Activated CD4-positive, alpha-beta T cell treated with anti-CD3 and anti-CD28 coated beads for 4 hours (primary cell): ENCODE data around the gene CFAP91.
"Not testable (repeated sequence)": the region's sequence is repeated elsewhere in the genome, so short reads cannot be mapped to it uniquely, and the experiment has no call there.

ENCODE experiments used
- DNase-seq, 2 donors: peaks; one replicate each; pipeline ENCODE4 v3.0.0-alpha.2; 2020

CFAP91 gene

DNA sequence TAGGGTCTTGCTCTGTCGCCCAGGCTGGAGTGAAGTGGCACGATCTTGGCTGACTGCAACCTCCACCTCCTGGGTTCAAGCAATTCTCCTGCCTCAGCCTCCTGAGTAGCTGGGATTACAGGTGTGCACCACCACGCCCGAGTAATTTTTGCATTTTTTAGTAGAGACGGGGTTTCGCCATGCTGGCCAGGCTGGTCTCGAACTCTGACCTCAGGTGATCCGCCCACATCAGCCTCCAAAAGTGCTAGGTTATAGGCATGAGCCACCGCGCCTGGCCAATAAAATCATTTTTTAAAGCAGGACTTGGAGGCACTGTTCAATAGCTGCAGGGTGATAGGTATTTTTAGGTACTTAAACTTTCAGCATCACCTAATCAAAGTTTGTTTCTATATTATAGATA lies 24.6 kb upstream of the CFAP91 start:
- DNase-seq, result not testable (repeated sequence)

DNA sequence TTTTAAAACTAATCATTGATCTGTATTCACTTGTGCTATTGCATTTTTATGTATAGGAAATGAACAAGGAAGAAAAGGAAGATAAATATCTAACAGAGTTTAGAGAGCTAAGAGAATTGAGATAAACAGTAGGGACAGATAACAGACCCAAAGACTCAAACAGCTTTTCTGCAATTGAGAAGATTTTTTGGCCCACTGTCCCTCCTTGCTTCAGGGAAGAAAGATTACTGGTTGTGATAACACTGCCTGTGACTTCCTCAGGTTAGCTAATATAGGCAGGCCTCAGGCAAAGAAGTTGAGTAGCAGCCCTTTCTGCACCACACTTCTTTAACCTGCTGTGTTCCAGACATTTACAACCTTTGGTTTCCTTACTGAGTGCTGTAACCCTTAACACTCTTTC lies 22.9 kb upstream of the CFAP91 start:
- DNase-seq, result no peak

DNA sequence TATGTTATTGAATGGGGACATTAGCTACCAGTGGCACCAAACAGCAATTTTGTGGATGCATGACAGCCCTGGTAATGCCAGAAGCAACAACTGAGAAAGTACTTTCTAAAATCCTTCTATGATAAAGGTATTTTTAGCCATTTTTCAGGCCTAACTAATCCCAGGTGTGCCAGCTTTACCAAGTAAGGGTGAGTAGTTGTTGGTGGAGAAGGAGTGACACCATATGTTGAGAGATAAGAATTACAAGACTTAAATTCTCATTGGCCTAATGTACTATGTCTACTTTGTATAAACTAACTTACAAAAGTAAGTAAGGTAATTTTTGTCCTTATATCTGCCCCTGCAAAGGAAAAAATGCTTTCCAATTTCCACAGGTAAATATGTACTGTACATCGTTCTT lies 21.5 kb upstream of the CFAP91 start:
- DNase-seq, result no peak

DNA sequence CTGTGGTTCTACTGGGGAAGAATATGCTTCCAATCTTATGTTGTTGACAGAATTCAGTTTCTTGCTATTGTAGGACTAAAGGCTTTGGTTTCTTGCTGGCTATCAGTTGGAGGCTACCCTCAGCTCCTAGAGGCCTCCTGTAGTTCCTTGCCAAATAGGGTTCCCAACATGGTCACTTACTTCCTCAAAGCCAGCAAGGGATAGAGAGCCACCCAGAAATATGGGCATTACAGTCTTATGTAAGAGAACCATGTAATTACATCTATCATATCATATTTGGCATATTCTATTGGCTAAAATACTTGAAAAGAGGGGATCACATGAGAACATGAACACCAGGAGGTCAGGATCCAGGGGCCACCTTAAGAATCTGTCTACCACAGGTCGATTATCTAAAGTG lies 19.4 kb upstream of the CFAP91 start:
- DNase-seq, result no peak

DNA sequence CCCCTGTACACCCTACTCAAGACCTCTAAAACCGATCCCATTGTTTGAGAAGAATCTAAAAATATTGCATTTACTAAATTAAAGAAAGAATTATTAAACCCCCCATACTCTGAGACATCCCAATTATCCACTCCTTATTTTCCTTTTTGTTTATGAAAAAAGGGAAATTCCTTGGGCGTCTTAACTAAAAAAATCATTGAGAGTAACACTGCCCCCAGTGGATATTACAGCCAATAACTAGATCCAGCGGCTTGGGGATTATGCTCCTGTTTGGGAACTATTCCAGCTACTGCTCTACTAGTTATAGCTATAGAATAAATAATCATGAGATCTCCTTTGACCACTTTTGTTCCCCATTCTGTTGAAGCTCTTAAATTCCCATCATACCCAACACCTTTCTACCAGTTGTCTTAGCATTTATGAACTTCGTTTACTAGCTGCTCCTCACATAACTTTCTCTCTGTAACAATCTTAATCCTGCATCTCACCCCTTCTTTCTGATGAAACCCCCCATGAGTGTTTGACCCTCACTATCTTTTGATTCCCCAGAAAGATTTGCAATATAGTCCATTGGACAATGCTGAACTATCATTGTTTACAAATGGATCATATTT lies 12.7 kb upstream of the CFAP91 start:
- no peak for DNase-seq

DNA sequence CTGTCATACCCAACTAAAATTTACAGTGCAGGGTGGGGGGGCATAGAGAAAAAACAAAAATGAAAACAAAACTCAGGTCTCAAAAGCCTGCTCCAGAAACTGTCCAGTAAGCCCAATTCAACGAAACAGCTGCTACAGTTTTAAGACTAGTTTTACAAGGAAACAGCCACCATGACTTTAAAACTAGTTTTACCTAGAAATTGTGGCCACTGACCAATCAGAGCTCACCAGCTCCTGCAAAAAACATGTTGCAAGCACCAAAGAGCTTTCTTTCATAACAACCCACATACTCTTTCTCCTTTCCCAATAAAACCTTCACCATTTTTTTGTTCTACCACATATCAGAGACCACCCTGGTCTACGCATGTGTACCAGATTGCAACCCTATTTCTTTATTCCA lies 7.3 kb upstream of the CFAP91 start:
- DNase-seq, result no peak

DNA sequence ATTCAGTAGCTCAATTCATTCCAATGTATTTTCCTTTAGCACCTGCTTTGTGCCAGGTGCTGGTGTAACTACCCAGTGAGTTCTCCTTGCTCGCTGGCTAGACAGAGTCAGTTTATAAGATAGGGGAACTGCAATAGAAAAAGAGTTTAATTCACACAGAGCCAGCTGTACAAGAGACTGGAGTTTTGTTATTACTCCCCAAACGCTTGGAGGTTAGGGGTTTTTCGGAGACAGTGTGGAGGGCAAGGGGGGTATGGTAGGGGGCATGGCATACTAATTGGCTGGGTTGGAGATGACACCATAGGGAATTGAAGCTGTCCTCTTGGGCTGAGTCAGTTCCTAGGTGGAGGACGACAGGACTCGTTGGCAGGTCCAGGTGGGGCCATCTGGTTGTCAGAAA lies 5.4 kb upstream of the CFAP91 start:
- DNase-seq, result no peak

- DNase-seq, result peak; percentile 18 to 20
Measured at GRCh38 chr3:119700269-119700919, 2.4 kb upstream of the CFAP91 start.

DNA sequence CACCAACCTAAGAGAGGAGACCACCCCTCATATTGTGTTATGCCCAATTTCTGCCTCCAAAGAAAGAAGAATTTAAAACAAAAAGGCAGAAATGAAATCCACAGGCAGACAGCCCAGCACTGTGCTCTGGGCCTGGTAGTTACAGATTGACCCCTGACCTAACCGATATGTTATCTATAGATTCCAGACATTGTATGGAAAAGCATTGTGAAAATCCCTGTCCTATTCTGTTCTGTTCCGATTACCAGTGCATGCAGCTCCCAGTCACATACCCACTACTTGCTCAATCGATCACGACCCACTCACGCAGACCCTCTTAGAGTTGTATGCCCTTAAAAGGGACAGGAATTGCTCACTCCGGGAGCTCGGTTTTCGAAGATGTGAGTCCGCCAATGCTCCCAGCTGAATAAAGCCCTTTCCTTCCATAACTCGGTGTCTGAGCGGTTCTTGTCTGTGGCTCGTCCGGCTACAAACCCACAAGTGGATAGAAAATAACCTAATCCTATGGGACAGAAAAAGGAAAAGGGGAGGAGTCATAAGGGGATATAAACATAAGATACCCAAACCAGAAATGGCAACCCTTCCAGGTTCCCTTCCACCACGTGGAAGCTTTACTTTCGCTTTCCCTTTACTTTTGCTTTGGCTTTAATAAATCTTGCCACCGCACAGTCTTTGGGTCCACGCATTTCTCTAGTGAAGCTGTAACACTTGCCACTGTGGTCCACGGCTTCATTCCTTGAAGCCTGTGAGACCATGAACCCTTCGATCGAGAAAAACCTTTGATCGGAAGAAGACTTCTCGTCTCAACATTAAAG lies 1.7 kb upstream of the CFAP91 start:
- DNase-seq, result no peak

- no peak for DNase-seq
Measured at GRCh38 chr3:119703820-119704531, 1.2 kb downstream of the CFAP91 start.

- no peak for DNase-seq
Measured at GRCh38 chr3:119715105-119715504, 12.3 kb downstream of the CFAP91 start.

- DNase-seq, result no peak
Measured at GRCh38 chr3:119716998-119717397, 14.2 kb downstream of the CFAP91 start.

DNA sequence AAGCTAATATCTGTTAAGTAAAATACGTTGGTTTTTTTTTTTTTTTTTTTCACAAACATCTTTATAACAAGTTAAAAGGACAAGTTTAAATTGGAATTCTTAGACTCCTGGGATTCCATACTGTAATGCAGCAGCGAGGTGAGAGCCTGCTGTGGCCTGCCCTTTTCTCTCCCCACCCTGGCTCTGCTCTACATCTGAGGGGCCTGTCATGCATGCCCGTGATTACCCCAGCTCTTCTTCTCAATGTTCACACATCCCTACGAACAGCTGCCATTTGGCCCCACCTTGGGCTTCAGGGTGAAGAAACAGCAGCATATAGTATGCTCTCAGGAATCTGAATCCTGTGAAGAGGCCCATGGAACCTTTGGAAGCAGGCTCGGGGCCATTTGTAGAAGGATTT lies 14.7 kb downstream of the CFAP91 start:
- DNase-seq, result no peak

- DNase-seq, result no peak
Measured at GRCh38 chr3:119723022-119723421, 20.2 kb downstream of the CFAP91 start.

GRCh38 chr3:119726909-119727308 lies 24.1 kb downstream of the CFAP91 start:
- no peak for DNase-seq

DNA sequence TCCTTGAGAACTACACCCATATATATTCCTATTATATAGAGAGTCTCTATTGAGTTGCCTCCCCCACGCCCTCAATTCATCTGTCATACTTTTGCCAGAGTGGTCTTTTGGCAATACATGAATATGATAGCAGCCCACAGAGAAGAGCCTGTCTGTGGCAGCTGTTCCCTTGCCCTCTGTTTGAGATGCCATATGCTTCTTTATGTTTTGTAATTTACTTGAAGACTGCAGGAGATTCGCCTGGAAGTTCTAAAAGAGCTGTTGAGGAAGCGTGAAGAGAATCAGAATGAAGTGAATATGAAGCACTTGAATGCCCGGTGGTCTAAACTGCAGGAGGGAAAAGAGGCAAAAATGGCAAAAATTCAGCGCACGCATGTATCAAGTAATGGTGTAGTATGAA lies 27.2 kb downstream of the CFAP91 start:
- DNase-seq, result no peak

- DNase-seq, result no peak
Measured at GRCh38 chr3:119731560-119732343, 28.9 kb downstream of the CFAP91 start.

GRCh38 chr3:119733812-119734211 lies 31.0 kb downstream of the CFAP91 start:
- DNase-seq, result no peak

DNA sequence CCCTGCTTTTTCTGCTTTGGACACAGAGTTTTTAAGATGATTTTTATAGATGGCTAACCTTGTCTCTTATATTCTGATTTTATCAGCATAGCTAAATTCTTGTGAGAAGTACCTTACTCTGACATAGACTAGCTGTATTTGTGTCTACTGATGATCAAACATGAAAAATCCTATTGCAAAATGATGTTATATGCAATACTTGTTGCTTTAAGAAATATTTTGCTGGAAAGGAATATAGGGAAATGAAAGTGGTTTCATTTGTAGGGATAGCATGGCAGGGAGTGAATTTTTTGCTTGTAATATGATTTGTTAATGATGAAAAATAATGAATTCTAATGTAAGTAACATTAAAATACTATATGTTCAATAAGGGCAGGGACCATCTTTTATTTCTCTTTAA lies 35.9 kb downstream of the CFAP91 start:
- DNase-seq, result no peak

GRCh38 chr3:119741657-119742590 lies 39.1 kb downstream of the CFAP91 start:
- DNase-seq, result no peak

DNA sequence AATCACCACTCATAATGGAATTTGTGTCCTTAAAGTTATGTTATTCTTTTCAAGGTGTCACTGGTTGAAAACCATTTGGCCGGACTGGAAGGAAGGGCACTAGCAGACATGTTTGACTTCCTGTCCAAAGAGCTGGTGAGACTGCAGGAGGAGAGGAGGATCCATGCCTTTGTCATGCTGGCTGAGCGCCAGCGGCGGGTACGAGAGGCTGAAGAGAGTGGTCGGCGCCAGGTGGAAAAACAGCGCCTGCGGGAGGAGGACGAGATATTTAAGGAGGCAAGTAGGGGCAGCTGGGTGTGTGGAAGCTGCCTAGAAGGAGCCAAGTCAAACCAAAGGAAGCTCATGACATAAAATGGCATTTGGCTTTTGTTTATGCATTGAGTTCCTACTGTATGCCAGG lies 41.1 kb downstream of the CFAP91 start:
- DNase-seq, result no peak

- DNase-seq, result no peak
Measured at GRCh38 chr3:119745942-119746341, 43.1 kb downstream of the CFAP91 start.
